Measurements from ENCODE around the gene HOXD10.

Gene HOXD10

GRCh38 chr2:176115883-176116813 is at the start of gene HOXD10:
Gene HOXD10 (plus strand): TSS chr2:176116778. CDS start chr2:176116834, 56 bp downstream.
- no peak for DNase-seq

GRCh38 chr2:176067589-176068418 is 48.8 kb upstream of the HOXD10 start:
- intact Hi-C loops (cut with DNase I), result no loop called here
- no peak for DNase-seq

More at GRCh38 chr2:176115883-176116813, at the start of gene HOXD10:
- intact Hi-C loops (cut with DNase I), result no loop called here

GRCh38 chr2:176068419-176068832 is 48.2 kb upstream of the HOXD10 start:
- intact Hi-C loops (cut with DNase I), result no loop called here

GRCh38 chr2:176071330-176072291 is 45.0 kb upstream of the HOXD10 start:
- intact Hi-C loops (cut with DNase I), result no loop called here
- no peak for DNase-seq

More at GRCh38 chr2:176068419-176068832, 48.2 kb upstream of the HOXD10 start:
- no peak for DNase-seq

GRCh38 chr2:176072292-176072669 is 44.3 kb upstream of the HOXD10 start:
- intact Hi-C loops (cut with DNase I), result no loop called here
- DNase-seq, result no peak

GRCh38 chr2:176072951-176073904 is 43.4 kb upstream of the HOXD10 start:
- no peak for DNase-seq
- intact Hi-C loops (cut with DNase I), result no loop called here

- DNase-seq, result no peak
- intact Hi-C loops (cut with DNase I), result no loop called here
Measured at GRCh38 chr2:176074919-176075425, 41.6 kb upstream of the HOXD10 start.

- DNase-seq, result no peak
- intact Hi-C loops (cut with DNase I), result no loop called here
Measured at GRCh38 chr2:176075481-176075880, 41.1 kb upstream of the HOXD10 start.

- intact Hi-C loops (cut with DNase I), result no loop called here
Measured at GRCh38 chr2:176076063-176076462, 40.5 kb upstream of the HOXD10 start.

GRCh38 chr2:176076796-176077195 is 39.8 kb upstream of the HOXD10 start:
- intact Hi-C loops (cut with DNase I), result no loop called here
- no peak for DNase-seq

More at GRCh38 chr2:176076063-176076462, 40.5 kb upstream of the HOXD10 start:
- DNase-seq, result no peak

- intact Hi-C loops (cut with DNase I), result no loop called here
- DNase-seq, result peak in 1 of 42 donors; percentile 8
Measured at GRCh38 chr2:176078541-176079284, 37.9 kb upstream of the HOXD10 start.

- intact Hi-C loops (cut with DNase I), result no loop called here
Measured at GRCh38 chr2:176079285-176079830, 37.2 kb upstream of the HOXD10 start.

GRCh38 chr2:176079831-176080539 is 36.6 kb upstream of the HOXD10 start:
- intact Hi-C loops (cut with DNase I), result no loop called here
- peak in 4 of 42 donors; percentile 0 to 41 (median 20) for DNase-seq

More at GRCh38 chr2:176079285-176079830, 37.2 kb upstream of the HOXD10 start:
- DNase-seq, result peak in 2 of 42 donors; percentile 22 to 38

GRCh38 chr2:176080540-176081375 is 35.8 kb upstream of the HOXD10 start:
- DNase-seq, result peak in 5 of 42 donors; percentile 0 to 36 (median 25)
- intact Hi-C loops (cut with DNase I), result no loop called here

GRCh38 chr2:176081376-176081836 is 35.2 kb upstream of the HOXD10 start:
- DNase-seq, result peak in 1 of 42 donors; percentile 0

More at GRCh38 chr2:176081376-176081836, 35.2 kb upstream of the HOXD10 start:
- intact Hi-C loops (cut with DNase I), result no loop called here
